ENCODE data around the gene ENOX1. TPM values are rescaled to one million over a fixed set of nuclear protein-coding genes. Genes with fewer than 3 reads are reported as not detected.

Gene ENOX1
- total and polyA plus RNA-seq, 2 of the 8 experiments (the other 6 are each of a cell fraction or from before 2014, with no cell fraction given) = 0.23 to 0.37 TPM

DNA sequence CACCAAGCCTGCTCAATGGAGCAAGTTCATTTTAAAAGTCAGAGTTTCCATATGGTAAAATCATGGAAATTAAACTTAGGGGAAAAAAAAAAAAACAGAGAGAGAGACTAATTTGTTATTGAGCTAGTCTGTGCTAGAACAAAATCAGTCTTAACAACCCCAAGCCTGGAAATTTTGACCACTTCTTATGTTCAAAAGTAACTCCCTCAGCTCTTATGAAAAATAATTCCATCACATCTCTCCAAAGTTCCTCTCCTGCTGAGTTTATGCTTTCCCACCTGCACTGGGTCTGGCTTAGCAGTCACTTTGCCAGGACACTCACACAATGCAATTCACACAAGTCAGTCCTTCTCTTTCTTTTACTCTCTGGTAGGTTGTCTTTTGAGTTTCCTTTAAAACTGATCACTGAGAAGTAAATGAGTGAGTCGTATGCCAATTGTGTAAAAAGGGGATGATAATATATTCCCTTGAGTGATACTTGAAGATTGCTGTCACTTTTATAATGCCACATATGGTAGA, 92.6 kb downstream of the ENOX1 start:
- 72% methylated on average over 1 of the region's 1 CpG; no CpG with 5 or more reads in 1 of the 2 experiments for WGBS, 2 experiments (ENCODE audit: extremely low coverage in 1 of 2, insufficient coverage in 1 of 2, insufficient read length in 1 of 2, insufficient replicate concordance in 2 of 2, low coverage in 1 of 2, low lambda C conversion rate in 2 of 2, missing lambda C conversion rate in 1 of 2)
- peak overlapping the region in 1 of 4 experiments; percentile 14; a peak in 1 of 8 replicates for H3K4me3 ChIP-seq (ENCODE audit: extremely low read depth in 1 of 4, insufficient read depth in 2 of 4, low read depth in 3 of 4, low read length in 4 of 4)

More for the DNA sequence above, 92.6 kb downstream of the ENOX1 start:
- H2BK5ac ChIP-seq (ENCODE audit: low read depth, low read length) = no peak overlapping the region
- H3K79me1 ChIP-seq (ENCODE audit: low read depth, low read length) = no peaks in the 10 kb centered on the region
- no peaks in the 10 kb centered on the region for H3K9me3 ChIP-seq (ENCODE audit: insufficient read depth in 2 of 2, low read depth in 1 of 2, low read length in 1 of 2)
- no peaks in the 10 kb centered on the region for H3K23me2 ChIP-seq (ENCODE audit: low read depth, low read length)
- no peak overlapping the region for H2AK5ac ChIP-seq (ENCODE audit: low read depth, low read length)
- H2BK120ac ChIP-seq (replicated peaks; ENCODE audit: low read depth, low read length) = no peak overlapping the region
- H3K18ac ChIP-seq (ENCODE audit: extremely low read depth, low read length) = no peak overlapping the region; the same call in 1 of the 2 replicates
- FAIRE-seq (no peak), DNase-seq (ENCODE audit: low read depth in 1 of 2, low spot score in 2 of 2) (no peak)
- no peak overlapping the region for H3K4ac ChIP-seq (replicated peaks; ENCODE audit: insufficient read length, low read depth, low read length)
- no peak overlapping the region for H2AFZ ChIP-seq (ENCODE audit: low read length)
- ChIA-PET CTCF (ENCODE audit: partially characterized antibody) (interaction anchor here (1.0 to 1.1 kb wide), 2 partner anchors 10 to 29 kb away, joined by 3 read pairs; no protein-coding TSS in a partner anchor), POLR2A (ENCODE audit: partially characterized antibody) (no interaction called here)
- H2BK12ac ChIP-seq (ENCODE audit: low read depth, low read length) = no peak overlapping the region
- H4K5ac ChIP-seq (ENCODE audit: insufficient read length, low read depth, low read length) = no peak overlapping the region
- H4K20me1 ChIP-seq (replicated peaks in 1 of 2; ENCODE audit: control insufficient read depth in 1 of 2, insufficient read depth in 2 of 2, low read length in 2 of 2) = no peaks in the 10 kb centered on the region
- H3K27me3 ChIP-seq (replicated peaks in 1 of 4; ENCODE audit: control insufficient read depth in 3 of 4, extremely low read depth in 1 of 4, insufficient read depth in 3 of 4, low read length in 3 of 4) = no peaks in the 10 kb centered on the region; a peak in 1 of 7 replicates
- H3K79me2 ChIP-seq (ENCODE audit: control insufficient read depth in 1 of 2, insufficient read depth in 2 of 2, low read length in 2 of 2) = no peaks in the 10 kb centered on the region
- no peaks in the 10 kb centered on the region for H3K36me3 ChIP-seq (ENCODE audit: control insufficient read depth in 2 of 4, insufficient read depth in 4 of 4, low read length in 3 of 4)
- H2BK20ac ChIP-seq (ENCODE audit: low read length) = no peak overlapping the region
- no peak overlapping the region for H4K8ac ChIP-seq (ENCODE audit: extremely low read depth, insufficient read depth, low read length)
- no peak overlapping the region for H3K27ac ChIP-seq (ENCODE audit: low read depth, low read length)
- no peak for TF ChIP-seq GTF2F1 (IDR thresholded peaks at IDR 0.05; ENCODE audit: borderline replicate concordance, low read depth, low read length)
- no peak for TF ChIP-seq SIN3A (conservative IDR thresholded peaks at IDR 0.05 in 1 of 2, IDR thresholded peaks at IDR 0.05 in 1 of 2; ENCODE audit: low read depth in 1 of 2, low read length in 2 of 2)
- TF ChIP-seq ASH2L (IDR thresholded peaks at IDR 0.05; ENCODE audit: low read length) = no peak
- no peak for TF ChIP-seq SAP30 (IDR thresholded peaks at IDR 0.05; ENCODE audit: insufficient read depth, insufficient replicate concordance, low read length)
- no peak overlapping the region for H2BK15ac ChIP-seq (ENCODE audit: low read length)
- H3K9ac ChIP-seq (replicated peaks in 1 of 4; ENCODE audit: extremely low read depth in 1 of 4, low read depth in 3 of 4, low read length in 3 of 4) = no peak overlapping the region
- H3K4me1 ChIP-seq (replicated peaks in 1 of 4; ENCODE audit: control insufficient read depth in 3 of 4, insufficient read depth in 4 of 4, low read length in 3 of 4) = peaks cover 1 to 7% (median 4%) of the 10 kb centered on the region in 4 experiments; a peak in 3 of 7 replicates
- peak overlapping the region; percentile 30 to 41; a peak in 1 of 4 replicates for H3K4me2 ChIP-seq (ENCODE audit: insufficient read depth in 1 of 2, low read depth in 2 of 2, low read length in 2 of 2)
- no peak overlapping the region for H3K56ac ChIP-seq (replicated peaks; ENCODE audit: insufficient read length, low read depth, low read length)
- no peak overlapping the region for H3K23ac ChIP-seq (ENCODE audit: insufficient read length)
- no peak overlapping the region for H4K91ac ChIP-seq (replicated peaks; ENCODE audit: insufficient read length, low read length)
- H3K14ac ChIP-seq (ENCODE audit: insufficient read length) = no peak overlapping the region

Data from H1 (cell line).